Hematopoietic multipotent progenitor cell treated with erythropoietin and hydrocortisone succinate and interleukin-3 and kit ligand, for 6 days (in vitro differentiated cells): ENCODE data around the gene RHBDL1.

Experiments
- DNase-seq: peaks from one replicate; pipeline ENCODE4 v3.0.0-alpha.2; 2015

Gene RHBDL1

DNA sequence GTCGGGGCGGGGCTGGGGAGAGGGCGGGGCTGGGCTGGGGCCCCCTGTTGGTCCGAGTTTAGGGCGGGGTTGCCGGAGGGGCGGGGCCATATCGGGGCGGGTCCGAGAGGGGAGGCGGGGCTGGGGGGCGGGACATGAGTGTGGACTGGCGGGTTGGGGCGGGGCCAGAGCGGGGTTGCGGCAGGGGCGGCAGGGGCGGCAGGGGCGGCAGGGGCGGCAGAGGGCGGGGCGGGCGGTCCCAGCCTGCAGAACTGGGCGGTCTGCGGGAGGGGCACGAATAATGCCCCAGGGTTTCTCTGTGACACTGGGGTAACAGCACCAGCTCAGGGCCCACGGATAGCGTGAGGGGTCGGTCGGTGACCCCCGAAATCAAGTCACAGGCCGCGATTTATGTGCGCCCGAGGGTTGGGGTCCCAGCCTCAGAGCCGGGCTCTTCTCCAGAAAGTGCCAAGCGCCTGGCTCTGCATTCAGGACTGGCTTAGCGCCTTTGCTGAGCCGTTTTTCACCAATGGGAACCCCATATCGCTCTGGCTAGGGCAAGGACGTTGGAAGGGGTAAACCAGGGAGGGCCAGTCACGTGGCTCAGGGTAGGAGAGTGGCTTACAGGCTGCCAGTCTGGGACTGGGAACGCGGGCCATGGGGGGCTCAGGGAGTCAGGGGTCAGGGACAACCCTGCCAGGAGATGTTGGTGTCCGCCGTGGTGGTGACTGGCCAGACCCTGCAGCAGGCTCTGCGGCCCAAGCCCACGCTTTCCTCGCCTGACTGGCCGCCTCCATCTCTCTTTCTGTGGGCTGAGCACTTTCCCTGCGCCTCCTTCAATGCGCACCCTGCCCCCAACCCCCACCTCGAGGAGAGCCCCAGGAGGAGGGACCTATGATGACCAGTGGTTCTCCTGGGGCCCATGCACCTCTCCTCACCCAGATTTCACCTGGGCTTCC lies 38.1 kb upstream of the RHBDL1 start:
- DNase-seq = peak; percentile 95

- DNase-seq = no peak
These were observed 37.4 kb upstream of the RHBDL1 start for GRCh38 chr16:638034-638543.

DNA sequence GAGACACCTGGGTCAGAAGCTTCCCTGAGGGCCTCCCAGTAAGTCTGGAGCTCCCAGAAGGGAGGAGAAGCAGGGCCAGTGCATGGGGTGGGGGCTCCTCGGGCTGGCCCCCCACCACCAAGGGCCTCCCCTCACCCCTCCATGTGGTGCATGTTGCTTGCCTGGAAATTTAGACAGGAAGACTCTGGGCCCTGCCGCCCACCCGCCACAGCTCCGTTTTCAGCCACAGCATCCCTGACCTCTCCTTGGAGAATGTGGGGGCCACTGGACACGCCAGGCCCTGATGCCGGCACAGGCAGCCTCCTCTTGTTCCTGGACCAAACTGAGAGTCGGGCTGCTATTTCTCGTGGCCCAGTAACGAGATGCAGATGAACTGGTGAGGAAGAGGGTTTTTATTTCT lies 36.6 kb upstream of the RHBDL1 start:
- DNase-seq = no peak

GRCh38 chr16:640614-641013 lies 34.9 kb upstream of the RHBDL1 start:
- no peak for DNase-seq

- DNase-seq = peak; percentile 91
These were observed 33.9 kb upstream of the RHBDL1 start, which contains the start of gene MCRIP2 for GRCh38 chr16:641326-642188. TSS of gene MCRIP2 (plus strand) at chr16:641828. CDS start at chr16:641992, 164 bp downstream.

- peak; percentile 69 for DNase-seq
These were observed 33.1 kb upstream of the RHBDL1 start for GRCh38 chr16:642189-643049.

- no peak for DNase-seq
These were observed 32.5 kb upstream of the RHBDL1 start for GRCh38 chr16:643050-643368.

DNA sequence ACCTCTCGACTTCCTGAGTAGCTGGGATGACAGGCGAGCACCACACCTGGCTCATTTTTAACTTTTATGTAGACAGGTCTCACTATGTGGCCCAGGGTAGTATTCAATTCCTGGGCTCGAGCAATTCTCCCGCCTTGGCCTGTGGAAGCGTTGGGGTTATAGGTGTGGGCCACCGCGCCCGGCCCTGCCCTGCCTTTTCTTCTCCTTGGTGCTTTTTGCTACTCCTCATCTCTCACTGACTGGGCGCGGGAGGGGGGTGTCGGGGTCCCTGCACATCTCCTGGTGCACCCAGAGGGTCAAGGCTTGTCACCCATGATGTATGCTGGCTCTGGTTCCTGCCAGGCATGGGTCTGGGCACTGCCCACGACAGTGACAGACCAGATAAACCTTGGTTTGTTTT lies 30.9 kb upstream of the RHBDL1 start:
- no peak for DNase-seq

GRCh38 chr16:645852-646678 lies 29.4 kb upstream of the RHBDL1 start:
- no peak for DNase-seq

- DNase-seq = no peak
These were observed 28.7 kb upstream of the RHBDL1 start for GRCh38 chr16:646679-647172.

DNA sequence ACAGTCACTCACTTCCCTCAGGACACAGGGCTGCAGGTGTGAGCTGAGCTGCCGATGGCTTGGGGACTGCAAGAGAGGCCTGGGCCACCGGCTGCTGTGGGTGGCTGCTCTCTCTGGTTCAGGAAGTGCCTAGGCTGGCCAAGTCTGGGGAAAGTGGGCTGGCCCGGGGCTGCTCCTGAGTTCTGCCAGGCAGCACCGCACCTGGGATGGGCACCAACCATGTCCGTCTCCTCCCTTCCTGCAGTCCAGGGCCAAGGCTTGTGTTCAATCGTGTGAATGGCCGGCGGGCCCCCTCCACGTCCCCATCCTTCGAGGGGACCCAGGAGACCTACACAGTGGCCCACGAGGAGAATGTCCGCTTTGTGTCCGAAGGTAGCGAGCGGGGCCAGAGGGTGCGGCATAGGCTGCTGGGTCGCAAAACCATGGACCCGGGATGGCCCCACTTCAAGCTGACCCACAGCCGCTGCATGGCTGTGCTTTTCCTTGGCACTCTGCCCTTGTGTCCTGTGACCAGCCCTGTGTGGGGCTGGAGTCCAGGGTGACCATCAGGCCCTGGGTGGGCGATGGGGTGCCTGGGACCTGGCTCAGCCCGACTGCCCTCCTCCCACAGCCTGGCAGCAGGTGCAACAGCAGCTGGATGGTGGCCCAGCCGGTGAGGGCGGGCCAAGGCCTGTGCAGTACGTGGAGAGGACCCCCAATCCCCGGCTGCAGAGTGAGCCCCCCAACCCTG lies 28.1 kb upstream of the RHBDL1 start:
- DNase-seq = no peak

- DNase-seq = peak; percentile 78
These were observed 27.2 kb upstream of the RHBDL1 start for GRCh38 chr16:648071-648780.

- peak; percentile 96 for DNase-seq
These were observed 26.5 kb upstream of the RHBDL1 start, which contains the start of gene WDR90 for GRCh38 chr16:648781-649589. TSS of gene WDR90 (plus strand) at chr16:649365. CDS start at chr16:649417, 52 bp downstream.

DNA sequence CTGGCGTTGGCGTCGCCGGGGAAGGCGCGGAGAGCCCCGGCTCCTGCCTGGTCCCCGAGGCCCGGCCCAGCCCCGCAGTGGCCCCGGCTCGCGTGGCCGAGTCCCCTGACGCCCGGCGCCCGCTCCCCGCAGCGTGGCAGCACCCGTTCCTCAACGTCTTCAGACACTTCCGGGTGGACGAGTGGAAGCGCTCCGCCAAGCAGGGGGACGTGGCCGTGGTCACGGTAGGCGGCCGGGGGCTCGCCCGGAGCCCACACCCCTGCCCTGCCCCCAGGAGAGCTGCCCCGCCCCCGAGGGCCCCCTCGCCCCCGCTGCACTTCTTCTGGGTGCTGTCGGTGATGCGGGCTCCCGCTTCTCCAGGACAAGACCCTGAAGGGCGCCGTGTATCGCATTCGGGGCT lies 25.8 kb upstream of the RHBDL1 start:
- DNase-seq = peak; percentile 60

GRCh38 chr16:651844-652243 lies 23.6 kb upstream of the RHBDL1 start:
- no peak for DNase-seq

GRCh38 chr16:652454-653305 lies 22.8 kb upstream of the RHBDL1 start:
- no peak for DNase-seq

DNA sequence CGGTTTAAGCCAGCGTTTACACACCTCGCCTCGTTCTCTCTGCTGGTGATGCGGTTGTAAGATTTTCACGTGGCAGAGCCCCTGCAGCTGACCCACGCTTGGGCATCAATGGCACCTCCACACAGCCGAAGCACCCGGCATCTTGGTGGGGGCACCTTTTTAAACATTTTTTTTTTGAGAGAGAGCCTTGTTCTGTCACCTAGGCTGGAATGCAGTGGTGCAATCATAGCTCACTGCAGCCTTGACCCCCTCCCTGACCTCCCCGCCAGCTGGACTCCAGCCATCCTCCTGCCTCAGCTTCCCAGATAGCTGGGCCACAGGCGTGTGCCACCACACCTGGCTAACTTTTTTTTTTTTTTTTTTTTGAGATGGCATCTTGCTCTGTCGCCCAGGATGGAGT lies 21.4 kb upstream of the RHBDL1 start:
- DNase-seq = no peak

DNA sequence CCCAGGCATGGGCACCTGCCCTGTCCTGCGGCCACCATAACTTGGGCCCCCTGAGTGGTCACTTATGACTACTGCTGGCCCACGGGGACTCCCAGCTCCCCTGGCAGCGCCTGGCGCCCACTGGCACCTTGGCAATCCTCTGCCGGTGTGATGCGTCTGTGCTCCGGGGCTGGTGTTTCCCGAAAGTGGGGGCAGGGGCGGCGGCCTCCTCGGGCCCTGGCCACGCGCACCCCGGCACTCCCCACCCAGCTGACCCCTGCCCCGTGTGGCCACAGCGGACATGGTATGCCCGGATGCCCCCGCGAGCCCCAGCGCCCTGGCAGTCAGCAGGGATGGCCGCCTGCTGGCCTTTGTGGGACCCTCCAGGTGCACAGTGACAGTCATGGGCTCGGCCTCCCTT lies 18.0 kb upstream of the RHBDL1 start:
- DNase-seq = no peak
